GM19395 (cell line): Measurements from ENCODE around the gene PPP3CA.

Experiments used
- ATAC-seq: cut with Tn5 transposase; IDR thresholded peaks from one replicate; pipeline ENCODE4 v1.9.1; 2021; ENCODE audit warnings: mild to moderate bottlenecking, moderate library complexity; ENCODE audit not compliant: unreplicated experiment

Gene PPP3CA

DNA sequence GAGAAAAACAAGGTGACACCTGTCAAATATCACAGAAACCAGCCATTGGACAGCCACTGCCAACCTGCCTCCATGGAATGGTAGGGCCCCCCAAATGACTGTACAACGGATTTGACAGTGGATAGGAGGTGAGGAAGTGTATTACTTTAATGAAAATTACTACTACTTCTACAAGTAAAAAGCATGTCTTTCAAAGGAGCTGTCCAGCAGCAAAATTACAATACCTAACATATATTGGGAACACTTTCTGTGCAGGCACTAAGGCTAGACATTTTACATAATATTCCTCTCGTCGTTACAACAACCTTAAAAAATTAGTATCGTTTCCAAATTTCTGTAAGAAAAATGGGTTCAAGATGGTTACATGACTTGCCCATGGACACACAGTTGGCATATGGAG is 14.9 kb downstream of the PPP3CA start:
- no peak for ATAC-seq

DNA sequence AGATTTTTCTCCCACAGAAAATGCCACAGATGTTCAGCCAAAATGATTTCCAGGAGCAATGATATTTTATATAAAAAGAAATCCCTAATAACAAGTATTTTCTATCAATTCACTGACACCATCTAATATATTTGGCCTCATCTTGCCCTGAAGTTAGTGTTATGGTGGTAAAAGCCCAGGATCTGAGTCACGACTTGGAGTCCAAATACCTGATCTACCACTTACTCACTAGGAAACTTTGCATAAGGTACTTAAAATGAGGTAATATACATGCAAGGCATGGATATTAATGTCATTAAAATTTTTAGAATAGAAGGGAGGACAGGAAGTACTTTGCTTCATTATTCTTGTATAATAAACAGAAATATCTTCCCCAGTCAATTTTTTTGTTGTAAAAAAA is 16.3 kb downstream of the PPP3CA start:
- no peak for ATAC-seq

- ATAC-seq: no peak
Measured at GRCh38 chr4:101329592-101329991, 17.7 kb downstream of the PPP3CA start.

DNA sequence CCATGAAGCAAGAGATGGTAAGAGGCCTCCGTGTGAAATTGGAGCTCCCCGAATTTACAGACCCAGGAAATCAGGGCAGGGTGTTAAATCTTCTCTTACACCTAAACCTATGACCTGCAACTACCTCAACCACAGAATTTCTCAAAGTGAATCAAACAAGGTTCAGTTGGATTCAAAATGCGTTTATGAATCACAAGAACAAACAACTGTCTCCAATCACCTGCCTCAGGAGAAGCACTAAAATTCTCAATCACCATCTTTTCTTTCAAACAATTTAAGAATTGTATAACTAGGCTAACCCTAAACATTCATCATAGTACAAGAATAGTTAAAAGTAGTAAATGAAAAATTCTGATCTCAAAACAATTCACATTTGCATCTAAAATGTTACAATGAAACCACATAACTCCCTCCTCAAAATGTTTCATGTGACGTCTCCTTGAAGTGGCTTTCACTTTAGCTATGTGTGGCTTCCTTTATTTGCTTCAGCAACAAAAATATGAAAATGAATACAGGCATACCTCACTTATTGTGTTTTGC is 19.2 kb downstream of the PPP3CA start:
- peak; percentile 96 for ATAC-seq

DNA sequence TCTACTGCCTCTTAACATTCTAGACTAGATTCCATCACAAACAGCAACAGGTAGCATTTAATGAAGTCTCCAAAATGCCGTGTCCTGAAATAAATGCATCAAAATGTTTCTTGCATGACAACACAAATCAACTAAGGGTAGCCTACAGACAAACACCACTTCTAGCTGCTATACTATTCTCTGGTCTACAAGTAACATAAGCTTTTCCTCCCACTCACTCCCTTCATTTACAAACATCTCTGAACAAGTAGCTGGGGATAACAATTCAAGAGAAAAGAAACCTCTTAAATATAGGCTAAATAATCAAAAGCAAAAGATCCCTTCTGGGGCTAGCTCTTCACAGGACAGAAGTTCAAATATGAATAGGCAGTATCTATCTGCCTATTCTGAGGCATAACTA is 20.8 kb downstream of the PPP3CA start:
- ATAC-seq: no peak

- ATAC-seq: no peak
Measured at GRCh38 chr4:101322743-101323142, 24.6 kb downstream of the PPP3CA start.

DNA sequence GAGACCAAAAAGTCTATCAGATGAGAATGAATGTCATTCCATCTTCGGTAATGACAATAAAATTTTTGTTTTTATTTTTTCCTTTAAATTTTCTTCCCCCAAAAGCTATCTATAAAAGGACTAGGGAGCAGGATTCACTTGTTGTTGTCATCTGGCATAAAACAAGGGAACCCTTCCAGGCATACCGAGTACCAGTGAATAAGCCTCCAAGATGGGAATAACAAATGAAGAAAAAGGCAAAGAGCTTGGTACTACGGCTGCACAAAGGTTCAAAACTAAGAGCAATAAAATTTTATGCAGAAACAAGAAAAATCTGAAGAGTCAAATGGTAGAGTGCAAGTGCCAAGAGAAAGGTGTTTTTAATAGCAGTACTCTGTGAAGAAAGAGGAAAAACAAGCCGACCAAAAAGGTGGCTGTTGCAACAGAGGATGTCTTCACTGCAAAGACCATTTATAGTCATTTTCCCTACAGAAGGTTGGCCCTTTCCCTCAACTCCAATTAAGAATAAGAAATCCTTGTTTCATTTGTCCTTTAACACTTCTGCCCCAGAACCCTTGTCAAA is 25.8 kb downstream of the PPP3CA start:
- no peak for ATAC-seq

GRCh38 chr4:101315786-101316185 is 31.5 kb downstream of the PPP3CA start:
- ATAC-seq: no peak

DNA sequence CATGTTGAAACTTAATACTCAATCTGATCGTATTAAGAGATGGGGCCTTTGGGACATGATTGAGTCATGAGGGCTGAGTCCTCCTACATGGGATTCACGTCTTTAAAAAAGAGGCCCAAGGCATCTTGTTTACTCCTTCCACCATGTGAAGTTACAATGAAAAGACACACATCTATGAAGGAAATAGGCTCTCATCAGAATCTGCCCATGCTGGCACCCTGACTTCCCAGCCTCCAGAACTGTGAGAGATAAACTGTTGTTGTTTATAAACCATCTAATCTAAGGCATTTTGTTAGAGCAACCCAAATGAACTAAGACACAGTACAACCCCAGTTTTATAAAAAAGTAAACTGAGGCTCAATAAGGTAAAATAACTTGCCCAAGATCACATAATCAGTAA is 32.3 kb downstream of the PPP3CA start:
- ATAC-seq: no peak

DNA sequence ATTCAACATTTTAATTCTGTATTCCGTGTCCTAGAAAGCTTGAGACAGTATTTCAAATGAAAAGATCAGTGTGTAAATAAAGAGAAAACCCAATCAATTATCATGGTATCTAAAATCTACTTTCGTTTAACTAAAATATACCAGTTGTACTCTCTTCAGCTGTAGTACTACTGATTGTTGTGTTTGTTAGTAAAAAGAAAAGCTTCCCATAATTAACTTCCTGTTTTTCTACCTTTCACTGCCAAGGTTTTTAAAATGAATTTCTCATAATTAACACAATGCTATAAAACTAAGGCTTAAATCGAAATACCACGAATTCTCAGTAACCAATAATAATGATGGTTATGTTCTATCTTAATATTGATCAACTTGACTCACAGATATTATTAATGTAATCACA is 37.4 kb downstream of the PPP3CA start:
- no peak for ATAC-seq

- no peak for ATAC-seq
Measured at GRCh38 chr4:101307899-101308298, 39.4 kb downstream of the PPP3CA start.

- peak; percentile 29 for ATAC-seq
Measured at GRCh38 chr4:101306764-101307615, 40.3 kb downstream of the PPP3CA start.

DNA sequence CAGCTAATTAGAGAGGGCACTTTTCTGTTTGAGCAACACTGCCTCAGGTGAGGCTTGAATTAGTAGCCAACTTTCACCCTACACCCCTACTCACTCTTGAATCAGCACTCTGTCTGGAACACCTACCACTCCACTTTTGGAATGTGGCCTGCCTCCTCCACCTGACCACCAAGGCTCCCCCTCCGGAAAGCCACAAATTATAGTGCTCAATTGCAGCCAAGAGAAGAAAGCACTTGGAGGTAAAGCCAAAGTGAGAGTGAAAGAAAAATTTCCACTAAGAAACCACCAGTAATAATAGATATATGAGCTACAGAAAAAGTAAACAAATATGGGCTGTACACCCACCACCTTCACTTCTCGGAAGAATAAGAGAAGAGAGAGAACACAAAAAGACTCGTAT is 41.1 kb downstream of the PPP3CA start:
- peak; percentile 86 for ATAC-seq

GRCh38 chr4:101304916-101305315 is 42.4 kb downstream of the PPP3CA start:
- ATAC-seq: no peak

DNA sequence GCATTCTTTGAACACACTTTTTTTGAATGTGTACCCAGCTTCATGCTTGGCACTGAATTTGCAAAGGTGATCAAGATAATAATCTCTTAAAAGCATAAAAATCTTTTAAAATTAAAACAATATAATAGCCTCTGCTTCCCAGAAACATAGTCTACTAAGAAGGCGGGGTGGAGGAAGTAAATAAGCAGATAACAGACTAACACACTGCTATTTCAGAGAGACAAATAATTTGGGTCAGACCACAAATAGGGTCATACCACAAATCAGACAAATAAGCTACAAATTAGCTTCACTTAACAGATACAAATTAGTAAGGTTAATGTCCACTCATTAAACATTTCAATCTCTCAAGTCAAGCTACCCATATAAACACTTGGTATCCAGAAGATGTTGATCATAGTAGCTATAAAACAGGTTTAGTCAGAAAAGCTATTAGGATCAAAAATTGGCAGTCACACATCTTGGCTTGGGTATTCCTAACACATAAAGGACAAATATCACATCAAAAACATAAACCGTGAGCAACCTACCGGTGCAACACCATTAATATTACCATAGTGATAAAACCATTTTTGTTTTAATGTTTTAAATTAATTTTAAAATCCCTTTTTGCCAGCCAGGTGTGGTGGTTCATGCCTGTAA is 47.3 kb downstream of the PPP3CA start:
- no peak for ATAC-seq

- no peak for ATAC-seq
Measured at GRCh38 chr4:101299021-101299420, 48.3 kb downstream of the PPP3CA start.

- no peak for ATAC-seq
Measured at GRCh38 chr4:101295691-101296090, 51.6 kb downstream of the PPP3CA start.

- ATAC-seq: no peak
Measured at GRCh38 chr4:101294597-101294996, 52.7 kb downstream of the PPP3CA start.

- no peak for ATAC-seq
Measured at GRCh38 chr4:101292901-101293300, 54.4 kb downstream of the PPP3CA start.

DNA sequence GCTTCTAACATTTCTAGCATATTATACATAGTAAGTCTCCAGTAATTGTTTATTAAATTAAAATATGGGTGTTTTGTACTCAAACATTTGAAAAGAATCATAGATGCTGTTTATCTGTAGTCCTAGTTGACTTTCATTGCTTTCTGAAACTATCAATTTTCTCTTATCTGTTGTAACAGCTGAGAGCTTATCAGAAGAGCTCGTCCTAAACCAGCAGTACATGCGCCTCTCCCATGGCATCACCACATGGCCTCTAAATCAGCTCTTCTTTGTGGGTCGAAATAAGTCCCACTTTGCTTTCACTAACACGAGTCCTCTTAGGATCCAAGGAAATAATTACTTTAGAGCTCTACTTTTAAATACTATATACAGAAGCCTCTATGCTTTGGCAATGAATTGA is 55.1 kb downstream of the PPP3CA start:
- no peak for ATAC-seq

DNA sequence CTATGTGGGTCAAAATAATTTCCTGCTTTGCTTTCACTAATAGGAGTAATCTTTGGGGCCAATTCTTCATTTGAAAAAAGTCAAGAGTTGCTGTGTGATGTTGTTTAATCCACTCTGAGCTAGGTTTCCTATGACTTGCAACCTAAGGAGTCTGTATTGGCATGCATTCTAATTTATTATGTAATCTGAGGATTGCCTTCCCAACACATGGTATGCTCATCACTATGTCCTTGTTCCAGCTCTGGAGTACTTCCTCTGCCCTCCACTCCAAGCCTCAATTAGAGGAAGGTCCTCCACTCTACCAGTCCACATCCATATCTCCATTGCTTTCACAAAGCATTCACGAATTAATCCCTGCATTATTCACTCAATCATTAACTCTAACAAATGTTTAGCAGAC is 56.1 kb downstream of the PPP3CA start:
- ATAC-seq: no peak

DNA sequence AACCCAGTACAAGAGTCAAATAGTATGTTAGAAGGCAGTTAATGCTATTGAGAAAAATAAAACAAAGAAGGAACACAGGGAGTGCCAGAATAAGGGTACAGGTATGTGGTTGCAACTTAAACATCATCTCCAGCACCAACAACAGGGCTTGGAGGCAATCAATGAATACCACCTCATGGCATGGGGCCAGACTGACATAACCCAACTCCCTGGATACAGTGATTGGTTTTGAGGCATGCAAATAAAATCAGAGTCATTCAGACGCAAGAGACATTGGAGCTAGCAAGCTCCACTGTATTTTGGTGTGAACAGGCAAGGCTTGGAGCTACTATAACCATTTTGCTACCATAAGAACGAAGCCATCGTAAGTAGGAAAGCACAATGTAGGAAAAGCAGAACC is 56.7 kb downstream of the PPP3CA start:
- ATAC-seq: no peak
